ENCODE data around the gene MVB12B. TPM values are rescaled to one million over a fixed set of nuclear protein-coding genes. Genes with fewer than 3 reads are reported as not detected.

MVB12B gene
- total and polyA plus RNA-seq, 2 of the 13 experiments (the other 11 are each of a cell fraction or from before 2014, with no cell fraction given): 12.1 to 30.1 TPM

DNA sequence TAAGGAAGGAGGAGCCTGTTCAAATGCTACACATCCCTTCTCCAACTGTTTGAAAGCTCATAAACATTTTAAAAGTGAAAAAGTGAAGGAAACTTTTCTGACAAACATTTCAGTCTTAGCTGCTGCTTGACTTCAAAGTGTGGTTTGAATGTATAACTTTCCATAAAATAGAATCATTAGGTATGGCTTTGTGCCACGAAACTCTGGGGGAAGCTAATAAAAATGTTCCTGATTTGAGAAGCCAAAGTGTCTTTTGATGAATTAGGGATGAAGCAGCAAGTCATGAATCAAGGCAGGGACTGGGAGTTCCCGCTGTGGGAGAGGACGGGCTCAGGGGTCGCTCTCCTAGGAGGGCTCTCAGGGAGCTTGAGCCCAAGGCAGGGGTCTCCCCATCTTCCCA is 15.3 kb downstream of the MVB12B start:
- Histone ChIP-seq H2AFZ (ENCODE audit: low read length) (no peak overlapping the region), H3K27me3 (ENCODE audit: control insufficient read depth in 1 of 2, insufficient read depth in 2 of 2, low read length in 2 of 2) (no peaks in the 10 kb centered on the region), H3K9ac (ENCODE audit: insufficient read depth, low read depth, low read length) (no peak overlapping the region), H3K4me2 (ENCODE audit: low read depth, low read length) (no peak overlapping the region), H3K27ac (ENCODE audit: extremely low read length, insufficient read depth, low read length) (no peak overlapping the region), H3K36me3 (replicated peaks in 1 of 2; ENCODE audit: control insufficient read depth in 1 of 2, insufficient read depth in 2 of 2, low read length in 2 of 2) (peaks cover 14 to 52% of the 10 kb centered on the region in 2 experiments), H3K4me1 (ENCODE audit: insufficient read depth, low read length) (peaks cover 71% of the 10 kb centered on the region), H3K9me3 (ENCODE audit: low read length) (no peaks in the 10 kb centered on the region), H3K4me3 (replicated peaks in 1 of 3; ENCODE audit: insufficient read depth in 1 of 3, low read depth in 2 of 3, low read length in 3 of 3) (no peak overlapping the region), H4K20me1 (ENCODE audit: insufficient read depth, low read length) (peaks cover 4% of the 10 kb centered on the region), H3K79me2 (ENCODE audit: insufficient read depth, low read length) (peaks cover 57% of the 10 kb centered on the region)
- in situ Hi-C loops (cut with HindIII; ENCODE audit: extremely low pct_ligation_motif_present, low pct_unique_long_range_greater_than_20kb): no loop called here
- ChIA-PET POLR2A (interaction anchor here (3.8 kb wide), 1 partner anchor 34 kb away, joined by 15 read pairs; no protein-coding TSS in a partner anchor), CTCF (ENCODE audit: low intra/inter-chr PET ratio, low total read pairs) (no interaction called here)
- FAIRE-seq (no peak), DNase-seq (ENCODE audit: low spot score) (no peak), ATAC-seq (no peak)
- intact Hi-C loops (cut with micrococcal nuclease; ENCODE audit: unreplicated experiment): no loop called here
- WGBS (ENCODE audit: low lambda C conversion rate): 97% methylated on average over 4 of the region's 4 CpGs
- no TSS peak for BruUV-seq (replicated peaks)
- TF ChIP-seq MYC (CRISPR knock-in tag; IDR thresholded peaks at IDR 0.05; ENCODE audit: borderline replicate concordance): no peak
- TF ChIP-seq, protein P1, sequence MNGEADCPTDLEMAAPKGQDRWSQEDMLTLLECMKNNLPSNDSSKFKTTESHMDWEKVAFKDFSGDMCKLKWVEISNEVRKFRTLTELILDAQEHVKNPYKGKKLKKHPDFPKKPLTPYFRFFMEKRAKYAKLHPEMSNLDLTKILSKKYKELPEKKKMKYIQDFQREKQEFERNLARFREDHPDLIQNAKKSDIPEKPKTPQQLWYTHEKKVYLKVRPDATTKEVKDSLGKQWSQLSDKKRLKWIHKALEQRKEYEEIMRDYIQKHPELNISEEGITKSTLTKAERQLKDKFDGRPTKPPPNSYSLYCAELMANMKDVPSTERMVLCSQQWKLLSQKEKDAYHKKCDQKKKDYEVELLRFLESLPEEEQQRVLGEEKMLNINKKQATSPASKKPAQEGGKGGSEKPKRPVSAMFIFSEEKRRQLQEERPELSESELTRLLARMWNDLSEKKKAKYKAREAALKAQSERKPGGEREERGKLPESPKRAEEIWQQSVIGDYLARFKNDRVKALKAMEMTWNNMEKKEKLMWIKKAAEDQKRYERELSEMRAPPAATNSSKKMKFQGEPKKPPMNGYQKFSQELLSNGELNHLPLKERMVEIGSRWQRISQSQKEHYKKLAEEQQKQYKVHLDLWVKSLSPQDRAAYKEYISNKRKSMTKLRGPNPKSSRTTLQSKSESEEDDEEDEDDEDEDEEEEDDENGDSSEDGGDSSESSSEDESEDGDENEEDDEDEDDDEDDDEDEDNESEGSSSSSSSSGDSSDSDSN (CRISPR knock-in tag; IDR thresholded peaks at IDR 0.05): 0 out of 2 replicates have a peak, but pooled peaks have one; percentile 5

DNA sequence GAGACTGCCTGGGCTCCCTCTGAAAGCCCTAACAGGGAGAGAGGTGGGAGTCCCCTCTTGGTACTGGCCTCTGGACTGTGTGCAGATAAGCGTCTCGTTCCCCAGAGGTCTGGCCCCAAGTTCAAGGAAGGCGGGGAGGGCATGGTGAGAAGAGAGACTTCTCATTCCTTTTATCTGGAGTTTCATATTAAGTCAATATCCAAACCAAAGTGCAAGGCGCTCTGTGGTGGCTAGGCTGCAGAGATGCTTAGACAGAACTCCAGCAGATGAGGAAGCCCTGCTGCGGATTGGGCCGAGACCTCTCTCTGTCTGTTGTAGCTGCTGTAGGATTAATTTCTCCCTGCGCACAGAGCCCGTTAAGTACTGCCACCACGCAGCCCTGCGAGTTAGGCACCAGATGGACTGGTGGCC is 16.0 kb downstream of the MVB12B start:
- FAIRE-seq: peak; percentile 82
- intact Hi-C loops (cut with micrococcal nuclease; ENCODE audit: unreplicated experiment) (no loop called here), in situ Hi-C loops (cut with HindIII; ENCODE audit: extremely low pct_ligation_motif_present, low pct_unique_long_range_greater_than_20kb) (no loop called here)
- 59% methylated on average over 9 of the region's 10 CpGs for WGBS (ENCODE audit: low lambda C conversion rate)
- Histone ChIP-seq H2AFZ (ENCODE audit: low read length) (no peak overlapping the region), H3K4me3 (replicated peaks in 1 of 3; ENCODE audit: insufficient read depth in 1 of 3, low read depth in 2 of 3, low read length in 3 of 3) (peak overlapping the region in 1 of 3 experiments; percentile 11; a peak in 1 of 6 replicates), H3K27ac (ENCODE audit: extremely low read length, insufficient read depth, low read length) (peak overlapping the region; percentile 65), H3K4me1 (ENCODE audit: insufficient read depth, low read length) (peaks cover 64% of the 10 kb centered on the region), H3K9ac (ENCODE audit: insufficient read depth, low read depth, low read length) (no peak overlapping the region; the same call in 1 of the 2 replicates), H4K20me1 (ENCODE audit: insufficient read depth, low read length) (peaks cover 4% of the 10 kb centered on the region), H3K36me3 (replicated peaks in 1 of 2; ENCODE audit: control insufficient read depth in 1 of 2, insufficient read depth in 2 of 2, low read length in 2 of 2) (peaks cover 16 to 55% of the 10 kb centered on the region in 2 experiments), H3K79me2 (ENCODE audit: insufficient read depth, low read length) (peaks cover 50% of the 10 kb centered on the region), H3K4me2 (ENCODE audit: low read depth, low read length) (peak overlapping the region; percentile 53), H3K9me3 (ENCODE audit: low read length) (no peaks in the 10 kb centered on the region), H3K27me3 (ENCODE audit: control insufficient read depth in 1 of 2, insufficient read depth in 2 of 2, low read length in 2 of 2) (no peaks in the 10 kb centered on the region)
- BruUV-seq (replicated peaks): no TSS peak
- ChIA-PET CTCF (ENCODE audit: low intra/inter-chr PET ratio, low total read pairs) (no interaction called here), POLR2A (interaction anchor here (1.4 to 3.8 kb wide), 2 partner anchors 8 to 33 kb away, joined by 3 to 15 read pairs; no protein-coding TSS in a partner anchor)
- peak; percentile 46 for DNase-seq (ENCODE audit: low spot score)
- peak; percentile 83 for ATAC-seq
- TF ChIP-seq PHF5A (CRISPR knock-in tag; IDR thresholded peaks at IDR 0.05; ENCODE audit: low read depth, unreplicated experiment): no peak
- TF ChIP-seq TBX2 (CRISPR knock-in tag; IDR thresholded peaks at IDR 0.05; ENCODE audit: borderline replicate concordance): 0 out of 2 replicates have a peak, but pooled peaks have one; percentile 24
- TF ChIP-seq ZFP36L1 (CRISPR knock-in tag; IDR thresholded peaks at IDR 0.05): no peak
- TF ChIP-seq, protein P2, sequence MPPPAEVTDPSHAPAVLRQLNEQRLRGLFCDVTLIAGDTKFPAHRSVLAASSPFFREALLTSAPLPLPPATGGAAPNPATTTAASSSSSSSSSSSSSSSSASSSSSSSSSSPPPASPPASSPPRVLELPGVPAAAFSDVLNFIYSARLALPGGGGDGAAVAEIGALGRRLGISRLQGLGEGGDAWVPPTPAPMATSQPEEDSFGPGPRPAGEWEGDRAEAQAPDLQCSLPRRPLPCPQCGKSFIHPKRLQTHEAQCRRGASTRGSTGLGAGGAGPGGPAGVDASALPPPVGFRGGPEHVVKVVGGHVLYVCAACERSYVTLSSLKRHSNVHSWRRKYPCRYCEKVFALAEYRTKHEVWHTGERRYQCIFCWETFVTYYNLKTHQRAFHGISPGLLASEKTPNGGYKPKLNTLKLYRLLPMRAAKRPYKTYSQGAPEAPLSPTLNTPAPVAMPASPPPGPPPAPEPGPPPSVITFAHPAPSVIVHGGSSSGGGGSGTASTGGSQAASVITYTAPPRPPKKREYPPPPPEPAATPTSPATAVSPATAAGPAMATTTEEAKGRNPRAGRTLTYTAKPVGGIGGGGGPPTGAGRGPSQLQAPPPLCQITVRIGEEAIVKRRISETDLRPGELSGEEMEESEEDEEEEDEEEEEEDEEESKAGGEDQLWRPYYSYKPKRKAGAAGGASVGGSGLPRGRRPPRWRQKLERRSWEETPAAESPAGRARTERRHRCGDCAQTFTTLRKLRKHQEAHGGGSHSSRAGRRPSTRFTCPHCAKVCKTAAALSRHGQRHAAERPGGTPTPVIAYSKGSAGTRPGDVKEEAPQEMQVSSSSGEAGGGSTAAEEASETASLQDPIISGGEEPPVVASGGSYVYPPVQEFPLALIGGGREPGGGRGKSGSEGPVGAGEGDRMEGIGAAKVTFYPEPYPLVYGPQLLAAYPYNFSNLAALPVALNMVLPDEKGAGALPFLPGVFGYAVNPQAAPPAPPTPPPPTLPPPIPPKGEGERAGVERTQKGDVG (CRISPR knock-in tag; IDR thresholded peaks at IDR 0.05; ENCODE audit: borderline replicate concordance): 0 out of 2 replicates have a peak, but pooled peaks have one; percentile 53
- TF ChIP-seq ZBTB7A (CRISPR knock-in tag; IDR thresholded peaks at IDR 0.05): no peak
- no peak for TF ChIP-seq SNAPC2 (CRISPR knock-in tag; IDR thresholded peaks at IDR 0.05)
- TF ChIP-seq TEAD3 (CRISPR knock-in tag; optimal IDR thresholded peaks at IDR 0.05; ENCODE audit: borderline replicate concordance): peak; percentile 19
- no peak for TF ChIP-seq NRL (CRISPR knock-in tag; IDR thresholded peaks at IDR 0.05; ENCODE audit: borderline replicate concordance)
- no peak for TF ChIP-seq HES4 (CRISPR knock-in tag; IDR thresholded peaks at IDR 0.05; ENCODE audit: borderline replicate concordance)
- peak; percentile 67 for TF ChIP-seq BCL6 (CRISPR knock-in tag; IDR thresholded peaks at IDR 0.05)
- no peak for TF ChIP-seq ZNF326 (CRISPR knock-in tag; IDR thresholded peaks at IDR 0.05; ENCODE audit: borderline replicate concordance)
